Measurements from ENCODE around the gene MARCHF2.

Gene MARCHF2

GRCh38 chr19:8478598-8478997, 65.5 kb downstream of the MARCHF2 start:
- DNase-seq (ENCODE audit: low spot score): no peak

DNA sequence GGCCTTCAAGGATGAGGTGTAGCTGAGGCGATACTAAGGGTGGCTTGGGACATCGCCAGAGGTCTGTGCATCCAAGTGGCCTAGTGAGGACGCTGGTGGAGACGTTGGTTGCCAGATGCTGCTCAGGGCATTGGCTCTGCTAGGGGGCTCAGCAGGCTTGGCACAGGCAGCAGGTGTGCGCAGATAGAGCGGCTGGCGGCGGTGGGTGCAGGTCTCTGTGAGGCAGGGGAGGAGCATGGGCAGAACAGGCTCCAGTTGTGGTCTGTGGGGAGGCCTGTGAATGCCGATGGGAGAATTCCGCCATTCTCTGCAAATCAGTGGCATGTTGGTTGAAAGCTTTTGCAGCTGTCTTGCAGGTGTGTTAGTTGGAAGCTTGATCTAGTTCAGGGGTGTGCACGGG, 68.1 kb downstream of the MARCHF2 start:
- no peak for DNase-seq (ENCODE audit: low spot score)

GRCh38 chr19:8481616-8482015, 68.5 kb downstream of the MARCHF2 start:
- DNase-seq (ENCODE audit: low spot score): no peak

DNA sequence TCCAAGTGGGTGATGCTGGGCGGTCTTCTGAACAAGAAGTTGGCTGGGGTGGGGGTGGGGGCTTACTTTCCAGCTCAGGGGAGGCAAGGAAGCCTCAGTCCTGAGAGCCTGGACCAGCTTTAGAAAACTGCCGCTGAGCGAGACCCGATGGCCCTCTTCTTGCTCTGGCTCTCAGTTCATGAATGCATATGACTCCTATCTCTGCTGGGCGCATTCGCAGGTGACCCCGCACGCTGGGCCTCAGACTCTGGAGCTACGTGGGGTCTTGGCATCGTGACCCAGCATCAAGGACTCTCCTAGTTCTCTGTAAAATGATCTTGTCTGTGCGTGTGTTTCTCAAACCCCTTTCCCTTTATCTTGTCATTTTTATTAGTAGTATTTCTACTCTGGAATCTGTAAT, 69.6 kb downstream of the MARCHF2 start:
- DNase-seq (ENCODE audit: low spot score): no peak

DNA sequence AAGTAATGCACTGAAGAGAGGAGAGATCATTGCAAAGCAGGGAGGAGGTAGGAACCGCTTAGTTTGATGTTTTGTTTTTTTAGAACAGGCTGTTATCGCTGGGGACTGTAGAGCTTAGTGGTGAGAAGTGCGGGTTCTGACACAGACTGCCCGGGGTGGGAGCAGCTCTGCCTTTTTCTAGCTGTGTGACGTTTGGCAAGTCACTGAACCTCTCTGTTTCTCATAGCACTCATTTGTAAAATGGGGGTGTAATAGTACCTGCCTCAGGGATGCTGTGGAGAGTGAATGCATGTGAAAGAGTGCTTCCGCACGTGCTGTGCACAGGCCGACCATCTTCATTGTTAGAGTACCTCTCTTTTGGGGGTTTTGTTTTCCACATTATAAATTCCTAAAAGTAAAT, 70.1 kb downstream of the MARCHF2 start:
- DNase-seq (ENCODE audit: low spot score): no peak

- no peak for DNase-seq (ENCODE audit: low spot score)
Measured at GRCh38 chr19:8484331-8484894, 71.3 kb downstream of the MARCHF2 start.

DNA sequence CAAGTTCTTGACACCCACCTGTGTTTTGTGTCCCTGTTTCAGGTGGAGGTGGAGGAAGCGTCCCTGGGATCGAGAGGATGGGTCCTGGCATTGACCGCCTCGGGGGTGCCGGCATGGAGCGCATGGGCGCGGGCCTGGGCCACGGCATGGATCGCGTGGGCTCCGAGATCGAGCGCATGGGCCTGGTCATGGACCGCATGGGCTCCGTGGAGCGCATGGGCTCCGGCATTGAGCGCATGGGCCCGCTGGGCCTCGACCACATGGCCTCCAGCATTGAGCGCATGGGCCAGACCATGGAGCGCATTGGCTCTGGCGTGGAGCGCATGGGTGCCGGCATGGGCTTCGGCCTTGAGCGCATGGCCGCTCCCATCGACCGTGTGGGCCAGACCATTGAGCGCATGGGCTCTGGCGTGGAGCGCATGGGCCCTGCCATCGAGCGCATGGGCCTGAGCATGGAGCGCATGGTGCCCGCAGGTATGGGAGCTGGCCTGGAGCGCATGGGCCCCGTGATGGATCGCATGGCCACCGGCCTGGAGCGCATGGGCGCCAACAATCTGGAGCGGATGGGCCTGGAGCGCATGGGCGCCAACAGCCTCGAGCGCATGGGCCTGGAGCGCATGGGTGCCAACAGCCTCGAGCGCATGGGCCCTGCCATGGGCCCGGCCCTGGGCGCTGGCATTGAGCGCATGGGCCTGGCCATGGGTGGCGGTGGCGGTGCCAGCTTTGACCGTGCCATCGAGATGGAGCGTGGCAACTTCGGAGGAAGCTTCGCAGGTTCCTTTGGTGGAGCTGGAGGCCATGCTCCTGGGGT, 72.7 kb downstream of the MARCHF2 start:
- no peak for DNase-seq (ENCODE audit: low spot score)

DNA sequence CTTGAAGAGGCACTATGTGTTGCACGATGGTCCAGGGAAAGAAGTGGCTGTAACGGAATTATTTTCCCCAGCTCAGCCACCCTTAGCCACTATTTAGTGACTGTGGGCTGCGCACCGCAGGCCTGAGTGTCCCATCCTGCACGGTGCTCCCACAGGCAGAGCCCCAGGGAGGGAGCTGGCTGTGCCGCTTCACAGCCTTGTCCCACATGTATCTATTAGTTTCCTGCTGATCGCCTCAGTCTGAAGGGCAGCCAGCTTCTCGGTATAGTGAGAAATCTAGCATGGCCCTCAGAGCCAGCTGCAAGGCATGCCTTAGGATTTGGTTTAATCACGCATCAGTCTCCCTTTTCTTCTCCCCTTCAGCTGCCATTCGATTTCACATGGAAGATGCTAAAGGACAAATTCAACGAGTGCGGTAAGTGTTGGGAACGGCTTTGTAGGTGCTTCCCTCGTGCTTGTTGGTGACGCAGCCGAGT, 73.6 kb downstream of the MARCHF2 start:
- no peak for DNase-seq (ENCODE audit: low spot score)

GRCh38 chr19:8487137-8487851, 74.2 kb downstream of the MARCHF2 start:
- DNase-seq (ENCODE audit: low spot score): no peak

DNA sequence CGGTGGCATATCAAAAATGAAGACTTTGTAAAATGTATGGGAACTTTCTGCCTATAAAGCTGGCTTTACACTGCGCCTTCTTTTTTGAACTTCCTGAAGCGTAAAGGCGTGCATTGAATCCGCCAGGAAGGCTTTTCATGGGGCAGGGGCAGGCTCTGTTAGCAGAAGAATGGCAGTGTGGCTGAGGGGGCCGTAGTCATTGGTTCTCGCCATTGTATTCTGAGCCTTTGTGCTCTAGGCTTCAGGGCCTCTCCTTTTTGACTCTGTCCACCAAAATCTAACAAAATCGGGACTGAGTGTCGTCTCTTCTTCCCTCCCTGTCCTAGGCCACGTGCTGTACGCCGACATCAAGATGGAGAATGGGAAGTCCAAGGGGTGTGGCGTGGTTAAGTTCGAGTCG, 75.3 kb downstream of the MARCHF2 start:
- DNase-seq (ENCODE audit: low spot score): no peak

All from HuH-7 (cell line).